NCI-H1694 treated with DMSO at 0.1 percent for 48 hours (cell line): ENCODE measurements around the gene ANTKMT.
"Not testable (repeated sequence)": the region's sequence is repeated elsewhere in the genome, so short reads cannot be mapped to it uniquely, and the experiment has no call there.

Experiments
- DNase-seq: peaks from one replicate; lab custom pipeline; 2025; lab: John Stamatoyannopoulos, UW

The ANTKMT gene

GRCh38 chr16:743794-744500 is 23.0 kb downstream of the ANTKMT start:
- DNase-seq, result no peak

- DNase-seq, result no peak
Observed at GRCh38 chr16:745739-746138, 24.8 kb downstream of the ANTKMT start.

- DNase-seq, result no peak
Observed at GRCh38 chr16:746637-747036, 25.7 kb downstream of the ANTKMT start.

- no peak for DNase-seq
Observed at GRCh38 chr16:747978-748746, 27.2 kb downstream of the ANTKMT start.

- no peak for DNase-seq
Observed at GRCh38 chr16:749010-749409, 28.1 kb downstream of the ANTKMT start.

GRCh38 chr16:750485-750884 is 29.5 kb downstream of the ANTKMT start:
- DNase-seq, result no peak

GRCh38 chr16:751152-752006 is 30.4 kb downstream of the ANTKMT start:
- DNase-seq, result no peak

- no peak for DNase-seq
Observed at GRCh38 chr16:752007-752312, 31.0 kb downstream of the ANTKMT start.

GRCh38 chr16:754121-754607 is 33.2 kb downstream of the ANTKMT start:
- not testable (repeated sequence) for DNase-seq

GRCh38 chr16:754656-755055 is 33.7 kb downstream of the ANTKMT start:
- DNase-seq, result no peak

- no peak for DNase-seq
Observed at GRCh38 chr16:756428-756827, 35.5 kb downstream of the ANTKMT start.

GRCh38 chr16:759110-759910 is 38.4 kb downstream of the ANTKMT start:
- DNase-seq, result no peak

GRCh38 chr16:760065-760464 is 39.1 kb downstream of the ANTKMT start:
- DNase-seq, result no peak

GRCh38 chr16:760545-761343 is 39.8 kb downstream of the ANTKMT start, which contains the start of gene MSLN:
Gene MSLN, plus strand, starts transcription at chr16:760734. Its CDS starts 1,947 bp downstream, at chr16:762681.
- DNase-seq, result no peak

- no peak for DNase-seq
Observed at GRCh38 chr16:761625-762513, 40.9 kb downstream of the ANTKMT start.

GRCh38 chr16:762595-763268 is 41.8 kb downstream of the ANTKMT start:
- DNase-seq, result no peak

GRCh38 chr16:763369-764183 is 42.6 kb downstream of the ANTKMT start:
- no peak for DNase-seq

GRCh38 chr16:764184-764750 is 43.3 kb downstream of the ANTKMT start:
- no peak for DNase-seq
